PC-9 (cell line): ENCODE results near the gene EYA2. TPM values are rescaled to one million over a fixed set of nuclear protein-coding genes. Genes with fewer than 3 reads are reported as not detected.

Source experiments
- BruUV-seq: library from RNA; stranded (reverse); fragments of 400-500 nt; replicated peaks from 2 replicates; lab custom pipeline; 2021; lab: Mats Ljungman, UMichigan
- CTCF ChIA-PET: fragments of 300-600 bp; sonication (Branson Sonifier 250); formaldehyde crosslinking; loops from one replicate; lab custom pipeline; 2022; ENCODE audit warnings: antibody characterized with exemption; lab: Charles Lee
- POLR2A ChIA-PET: fragments of 300-600 bp; sonication (Branson Sonifier 250); formaldehyde crosslinking; loops from one replicate; lab custom pipeline; 2022; ENCODE audit warnings: antibody characterized with exemption; ENCODE audit not compliant: unreplicated experiment; lab: Charles Lee
- DNase-seq, 2 experiments: peaks; one replicate each; pipeline versions ENCODE4 v3.0.0 to v3.0.0-alpha.2; 2015 to 2022; ENCODE audit warnings: mixed read lengths in 1 of 2
- H2AFZ ChIP-seq: fragments of 200-600 bp; sonication (generic); 2 replicates; pipeline ENCODE4 v1.8.1; 2017; ENCODE audit warnings: antibody characterized with exemption
- H3F3A ChIP-seq: fragments of 200-600 bp; sonication (generic); 2 replicates; pipeline ENCODE4 v1.8.1; 2017; ENCODE audit warnings: antibody characterized with exemption, mild to moderate bottlenecking, low read depth; ENCODE audit not compliant: insufficient read depth
- H3K27ac ChIP-seq: fragments of 200-600 bp; sonication (generic); 2 replicates; pipeline ENCODE4 v1.6.1; 2016; ENCODE audit warnings: mixed run types
- H3K27me3 ChIP-seq: fragments of 200-600 bp; sonication (generic); 2 replicates; pipeline ENCODE4 v1.6.1; 2016; ENCODE audit warnings: low read depth, mixed run types; ENCODE audit not compliant: insufficient read depth
- H3K36me3 ChIP-seq: fragments of 200-600 bp; sonication (generic); 2 replicates; pipeline ENCODE4 v1.6.1; 2016; ENCODE audit warnings: low read depth, mixed run types
- H3K4me1 ChIP-seq: fragments of 200-600 bp; sonication (generic); replicated peaks from 2 replicates; pipeline ENCODE4 v1.6.1; 2016; ENCODE audit warnings: mixed run types; ENCODE audit not compliant: insufficient read depth
- H3K4me2 ChIP-seq: fragments of 200-600 bp; sonication (generic); 2 replicates; pipeline ENCODE4 v1.6.1; 2017; ENCODE audit warnings: mixed run types
- H3K4me3 ChIP-seq: fragments of 200-600 bp; sonication (generic); 2 replicates; pipeline ENCODE4 v1.6.1; 2016; ENCODE audit warnings: mixed run types
- H3K79me2 ChIP-seq: fragments of 200-600 bp; sonication (generic); 2 replicates; pipeline ENCODE4 v1.6.1; 2017; ENCODE audit warnings: low read depth, mixed run types
- H3K9me2 ChIP-seq: fragments of 200-600 bp; sonication (generic); 2 replicates; pipeline ENCODE4 v1.8.1; 2017; ENCODE audit warnings: mild to moderate bottlenecking; ENCODE audit not compliant: insufficient read depth
- H3K9me3 ChIP-seq: fragments of 200-600 bp; sonication (generic); 2 replicates; pipeline ENCODE4 v1.8.1; 2016; ENCODE audit warnings: low read depth; ENCODE audit not compliant: insufficient read depth
- H4K20me1 ChIP-seq: fragments of 200-600 bp; sonication (generic); 2 replicates; pipeline ENCODE4 v1.8.1; 2017; ENCODE audit not compliant: insufficient read depth
- CTCF ChIP-seq: fragments of 200-600 bp; sonication (generic); conservative IDR thresholded peaks from 2 replicates; pipeline ENCODE4 v1.6.1; 2017; ENCODE audit warnings: mixed run types, antibody characterized with exemption, mild to moderate bottlenecking, moderate library complexity
- EZH2 ChIP-seq: fragments of 200-600 bp; sonication (generic); IDR thresholded peaks from 2 replicates; pipeline ENCODE4 v1.8.0; 2017; ENCODE audit warnings: antibody characterized with exemption, low read depth
- intact Hi-C: fragments of 100-400 bp; cut with micrococcal nuclease; formaldehyde crosslinking; loops from one replicate; pipeline ENCODE4 v1.10.0; 2022; ENCODE audit not compliant: unreplicated experiment
- total RNA-seq: library from RNA; stranded (reverse); gene quantifications from 2 replicates; pipeline ENCODE4 v1.2.3, GENCODE V29; 2021

Gene EYA2
- total RNA-seq, 1 experiment from 2014 or later = not detected

DNA sequence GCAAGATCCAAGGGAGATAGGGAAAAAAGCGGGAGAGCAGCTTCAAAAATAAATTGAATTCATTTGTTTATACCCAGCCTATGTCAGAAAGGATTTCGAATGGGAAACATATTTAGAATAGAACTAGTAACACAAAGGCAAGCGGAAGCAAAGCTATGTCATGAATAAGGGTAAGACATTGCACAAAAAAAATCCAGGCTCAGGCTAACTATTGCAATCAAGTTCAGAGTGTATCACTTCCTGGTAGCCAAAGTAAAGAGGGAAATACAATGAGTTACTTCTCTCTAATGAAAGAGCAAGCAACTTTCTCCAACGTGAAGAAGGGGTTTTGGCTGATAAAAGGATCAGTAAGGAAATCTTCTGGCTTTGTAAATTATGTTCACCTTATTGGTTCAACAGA is 249.0 kb downstream of the EYA2 start:
- ChIA-PET POLR2A (no interaction called here), CTCF (no interaction called here)
- DNase-seq = no peak
- H3K36me3 ChIP-seq = no peaks in the 10 kb centered on the region
- H3K9me3 ChIP-seq = peaks cover 12% of the 10 kb centered on the region
- peaks cover 56% of the 10 kb centered on the region for H3K4me1 ChIP-seq
- H2AFZ ChIP-seq = no peak overlapping the region
- intact Hi-C loops = loop anchor here (10.0 kb wide), 1 partner anchor 329 kb away; no protein-coding TSS in a partner anchor
- H3K4me3 ChIP-seq = no peak overlapping the region
- H4K20me1 ChIP-seq = no peaks in the 10 kb centered on the region
- no peak overlapping the region for H3K27ac ChIP-seq
- peaks cover 48% of the 10 kb centered on the region for H3F3A ChIP-seq
- no peak overlapping the region for H3K4me2 ChIP-seq
- no peaks in the 10 kb centered on the region for H3K9me2 ChIP-seq
- TF ChIP-seq EZH2 (no peak), CTCF (no peak)
- H3K79me2 ChIP-seq = no peaks in the 10 kb centered on the region
- no peaks in the 10 kb centered on the region for H3K27me3 ChIP-seq
- BruUV-seq = no TSS peak

- intact Hi-C loops = loop anchor here (10.0 kb wide), 1 partner anchor 330 kb away; no protein-coding TSS in a partner anchor
- BruUV-seq = no TSS peak
- Histone ChIP-seq H3K79me2 (no peaks in the 10 kb centered on the region), H2AFZ (no peak overlapping the region), H3K36me3 (no peaks in the 10 kb centered on the region), H3K9me3 (peaks cover 12% of the 10 kb centered on the region), H3K4me1 (peaks cover 48% of the 10 kb centered on the region), H4K20me1 (no peaks in the 10 kb centered on the region), H3K4me3 (no peak overlapping the region), H3K4me2 (no peak overlapping the region), H3K27me3 (no peaks in the 10 kb centered on the region), H3K27ac (no peak overlapping the region), H3F3A (peaks cover 41% of the 10 kb centered on the region), H3K9me2 (no peaks in the 10 kb centered on the region)
- no peak for TF ChIP-seq EZH2
- ChIA-PET CTCF (no interaction called here), POLR2A (no interaction called here)
- no peak for DNase-seq
Measured at GRCh38 chr20:47144463-47144862, 249.8 kb downstream of the EYA2 start.

- peak overlapping the region; percentile 21 for H3K27ac ChIP-seq
Measured at GRCh38 chr20:47146686-47147085, 252.0 kb downstream of the EYA2 start.

More at GRCh38 chr20:47146686-47147085, 252.0 kb downstream of the EYA2 start:
- TF ChIP-seq CTCF (no peak), EZH2 (no peak)
- ChIA-PET CTCF (no interaction called here), POLR2A (no interaction called here)
- H2AFZ ChIP-seq = no peak overlapping the region
- peak; percentile 85 to 98 for DNase-seq
- no peaks in the 10 kb centered on the region for H3K9me3 ChIP-seq
- peaks cover 29% of the 10 kb centered on the region for H3K4me1 ChIP-seq
- H3K4me2 ChIP-seq = peak overlapping the region; percentile 47
- H3K27me3 ChIP-seq = no peaks in the 10 kb centered on the region
- no peaks in the 10 kb centered on the region for H3K9me2 ChIP-seq
- H3K36me3 ChIP-seq = no peaks in the 10 kb centered on the region
- H3F3A ChIP-seq = peaks cover 20% of the 10 kb centered on the region
- H3K79me2 ChIP-seq = no peaks in the 10 kb centered on the region
- no TSS peak for BruUV-seq
- intact Hi-C loops = loop anchor here (2.0 to 10.0 kb wide), 3 partner anchors 22 to 332 kb away; no protein-coding TSS in a partner anchor
- no peak overlapping the region for H3K4me3 ChIP-seq
- H4K20me1 ChIP-seq = no peaks in the 10 kb centered on the region
